K562 (cell line): ENCODE results near the gene KCTD21. TPM values are rescaled to one million over a fixed set of nuclear protein-coding genes. Genes with fewer than 3 reads are reported as not detected.

Experiments
- ATAC-seq: fragments of 200-7000 bp; cut with Tn5 transposase; 3 replicates; pipeline ENCODE4 v1.9.1; 2020; ENCODE audit warnings: moderate library complexity
- BruUV-seq: library from RNA; stranded (reverse); fragments of 400-500 nt; replicated peaks from 2 replicates; lab custom pipeline; 2021; lab: Mats Ljungman, UMichigan
- CTCF ChIA-PET: fragments of 300-600 bp; formaldehyde crosslinking; extraction: SDS; loops from one replicate; lab custom pipeline; 2021; ENCODE audit warnings: low intra/inter-chr PET ratio; lab: Yijun Ruan, JAX
- POLR2A ChIA-PET: fragments of 300-600, 350-650 bp; sonication (Branson Sonifier 250); formaldehyde crosslinking; extraction: SDS; loops from one replicate; lab custom pipeline; 2021; ENCODE audit warnings: antibody characterized with exemption, inconsistent platforms; lab: Yijun Ruan, JAX
- DNase-seq, 4 experiments: peaks; one replicate each; pipeline versions ENCODE4 v3.0.0 to v3.0.0-alpha.2; 2011 to 2018; ENCODE audit warnings: low spot score in 3 of 4, mixed read lengths in 3 of 4; ENCODE audit errors: extremely low read depth in 1 of 4
- FAIRE-seq: peaks from 2 replicates; lab custom pipeline; 2011; peaks lifted over from hg19 to GRCh38; lab: Jason Lieb, UNC
- H2AFZ ChIP-seq: 2 replicates; pipeline ENCODE4 v1.6.0; 2011; ENCODE audit warnings: low read depth, low read length, control low read depth, inconsistent platforms
- H3K27ac ChIP-seq: fragments of 200-600 bp; 3 replicates; pipeline ENCODE4 v1.8.0; 2011; ENCODE audit warnings: low read depth, mild to moderate bottlenecking, control low read depth, inconsistent platforms, low read length, moderate library complexity, mixed read lengths; ENCODE audit errors: extremely low read depth
- H3K27me3 ChIP-seq, 2 experiments: fragments of 300-600 bp in 1 of 2; 2 replicates in 1 of 2; 3 replicates in 1 of 2; pipeline versions ENCODE4 v1.6.0 to v1.8.0; 2011; ENCODE audit warnings: inconsistent platforms in 2 of 2, low read length in 2 of 2, mild to moderate bottlenecking in 1 of 2, mixed read lengths in 1 of 2, moderate library complexity in 1 of 2; ENCODE audit not compliant: control insufficient read depth in 2 of 2, insufficient read depth in 2 of 2
- H3K36me3 ChIP-seq: fragments of 300-600 bp; 3 replicates; pipeline ENCODE4 v1.8.0; 2011; ENCODE audit warnings: mild to moderate bottlenecking, low read length, inconsistent platforms; ENCODE audit not compliant: control insufficient read depth, insufficient read depth
- H3K4me1 ChIP-seq, 2 experiments: fragments of 200-600 bp in 1 of 2; replicated peaks in 1 of 2; 2 replicates in 1 of 2; 3 replicates in 1 of 2; pipeline versions ENCODE4 v1.5.1 to v1.8.0; 2011; ENCODE audit warnings: inconsistent platforms in 2 of 2, low read length in 2 of 2, mild to moderate bottlenecking in 1 of 2, mixed read lengths in 1 of 2, moderate library complexity in 1 of 2; ENCODE audit not compliant: control insufficient read depth in 2 of 2, insufficient read depth in 2 of 2
- H3K4me2 ChIP-seq: 2 replicates; pipeline ENCODE4 v1.6.1; 2011; ENCODE audit warnings: low read length, control low read depth, inconsistent platforms, mixed read lengths; ENCODE audit not compliant: insufficient read depth
- H3K4me3 ChIP-seq: fragments of 200-600 bp; sonication (generic), shearing (Covaris generic); 2 replicates; pipeline ENCODE4 v1.5.1; 2016; ENCODE audit warnings: control low read depth, inconsistent platforms
- H3K79me2 ChIP-seq: fragments of 200-600 bp; 3 replicates; pipeline ENCODE4 v1.8.0; 2011; ENCODE audit warnings: low read length, inconsistent platforms; ENCODE audit not compliant: control insufficient read depth, insufficient read depth
- H3K9ac ChIP-seq, 2 experiments: 2 replicates each; pipeline versions ENCODE4 v1.6.0 to v1.6.1; 2011; ENCODE audit warnings: low read depth in 2 of 2, low read length in 2 of 2, control low read depth in 1 of 2, inconsistent platforms in 1 of 2, mild to moderate bottlenecking in 1 of 2, mixed read lengths in 1 of 2; ENCODE audit not compliant: insufficient read depth in 1 of 2
- H3K9me1 ChIP-seq: one replicate; pipeline ENCODE4 v1.6.0; 2011; ENCODE audit warnings: inconsistent platforms, mild to moderate bottlenecking, low read length, moderate library complexity; ENCODE audit not compliant: control insufficient read depth, insufficient read depth
- H3K9me3 ChIP-seq: replicated peaks from 2 replicates; pipeline ENCODE4 v1.5.1; 2011; ENCODE audit warnings: low read depth, low read length, inconsistent platforms; ENCODE audit not compliant: control insufficient read depth, insufficient read depth
- H4K20me1 ChIP-seq: replicated peaks from 2 replicates; pipeline ENCODE4 v1.6.1; 2011; ENCODE audit warnings: low read length, inconsistent platforms, mixed read lengths; ENCODE audit not compliant: control insufficient read depth, insufficient read depth
- CTCF ChIP-seq, 3 experiments: IDR thresholded peaks in 2 of 3; conservative IDR thresholded peaks in 1 of 3; 2 replicates each; pipeline ENCODE4 v1.5.1; 2011 to 2012; ENCODE audit warnings: low read length in 3 of 3, mild to moderate bottlenecking in 3 of 3, control low read depth in 2 of 3, improper control_type of control experiment in 1 of 3, inconsistent platforms in 1 of 3, low read depth in 1 of 3, mixed read lengths in 1 of 3, moderate library complexity in 1 of 3; ENCODE audit not compliant: insufficient read depth in 2 of 3
- EGR1 ChIP-seq: fragments of 450-650 bp; conservative IDR thresholded peaks from 2 replicates; pipeline ENCODE4 v1.6.1; 2017; ENCODE audit warnings: mild to moderate bottlenecking
- NFIC ChIP-seq: fragments of 450-650 bp; IDR thresholded peaks from 2 replicates; pipeline ENCODE4 v1.6.1; 2017; ENCODE audit warnings: mild to moderate bottlenecking, inconsistent platforms
- WGBS: fragments of 100-300 bp; shearing (Covaris generic); methylation state at CpG from one replicate; pipeline ENCODE4 v1.1.6; 2016; ENCODE audit warnings: low coverage, mixed read lengths; ENCODE audit not compliant: insufficient coverage; ENCODE audit errors: missing lambda C conversion rate; 5-methylcytosine and 5-hydroxymethylcytosine counted together
- in situ Hi-C: fragments of 300-500 bp; cut with MboI; formaldehyde crosslinking; loops from 4 replicates; pipeline ENCODE4 v1.15.0; 2018; ENCODE audit warnings: inconsistent platforms, mixed read lengths
- intact Hi-C: fragments of 100-400 bp; cut with micrococcal nuclease; formaldehyde crosslinking; loops from 2 replicates; pipeline ENCODE4 v1.14.2; 2022
- polyA plus RNA-seq, 8 experiments: library from polyadenylated mRNA; depleted of rRNA in 4 of 8; stranded (reverse) in 5 of 8; unstranded in 3 of 8; fragments of >200 nt; fragmentation: Nextera tagmentation in 2 of 8; fragmentation: Illumina TruSeq in 1 of 8; extraction: Ambion mirVana in 2 of 8; extraction: Trizol in 1 of 8; gene quantifications; 2 replicates each; pipeline versions ENCODE4 v1.2.1 to v1.2.3, GENCODE V29; 2011 to 2014; ENCODE audit warnings: inconsistent platforms in 1 of 8, missing spikeins in 1 of 8
- total RNA-seq, 7 experiments: library from RNA; depleted of rRNA in 6 of 7; stranded (reverse); fragments of >200 nt in 6 of 7; fragmentation: Illumina TruSeq in 2 of 7; extraction: Trizol in 2 of 7; gene quantifications; 2 replicates each; pipeline versions ENCODE4 v1.2.1 to v1.2.3, GENCODE V29; 2011 to 2021; ENCODE audit warnings: low replicate concordance in 1 of 7

Gene KCTD21
- total and polyA plus RNA-seq, 9 of the 15 experiments (the other 6 are each of a cell fraction or from before 2014, with no cell fraction given) = 0.34 to 5.4 (median 1.9) TPM

DNA sequence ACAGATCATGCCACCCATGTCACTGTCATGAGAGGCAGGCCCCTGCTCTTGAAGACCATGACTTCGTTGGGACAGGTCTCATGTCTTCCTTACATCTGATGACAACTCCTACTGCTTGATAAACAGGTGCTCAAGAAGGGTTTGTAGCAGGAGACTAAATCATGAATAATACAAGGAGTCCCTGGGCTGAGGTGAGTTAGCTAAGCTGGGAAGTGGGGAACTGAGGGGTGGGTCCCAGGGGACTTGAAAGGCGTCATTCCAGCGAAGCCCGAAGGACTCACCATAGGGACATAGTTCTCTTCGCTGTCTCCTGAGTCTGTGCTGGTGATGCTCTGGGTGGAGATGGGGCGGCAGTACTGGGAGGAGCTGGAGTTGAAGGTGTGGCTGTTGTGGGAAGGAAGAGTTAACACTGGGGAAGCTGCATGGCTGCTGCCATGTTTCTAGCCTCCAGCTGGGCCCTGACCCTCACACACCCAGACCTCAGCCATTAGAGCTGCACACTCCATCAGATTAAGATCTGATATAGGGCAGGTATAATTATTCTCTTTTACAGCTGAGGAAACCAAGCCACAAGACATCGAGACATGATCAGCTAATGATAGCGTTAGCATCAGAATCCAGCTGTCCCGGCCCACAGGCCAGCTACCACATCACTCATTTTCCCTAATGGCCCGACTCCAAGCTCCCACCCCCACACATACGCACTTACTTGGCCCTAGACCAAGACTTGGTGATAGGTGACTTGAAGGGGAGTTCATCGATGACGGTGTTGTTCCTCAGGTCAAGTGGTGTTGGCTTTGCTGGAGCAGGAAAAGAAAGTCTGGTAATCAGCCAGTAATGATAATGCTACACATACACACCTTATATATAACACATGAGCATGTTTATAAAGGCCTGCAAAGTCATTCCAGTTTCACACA is 33.2 kb upstream of the KCTD21 start:
- Histone ChIP-seq H3K9ac (no peak overlapping the region), H3K9me1 (peaks cover 3% of the 10 kb centered on the region), H3K4me2 (no peak overlapping the region), H3K4me3 (no peak overlapping the region), H3K9me3 (no peaks in the 10 kb centered on the region), H3K4me1 (peaks cover 3 to 8% of the 10 kb centered on the region in 2 experiments; a peak in 3 of 5 replicates), H3K79me2 (no peaks in the 10 kb centered on the region), H4K20me1 (no peaks in the 10 kb centered on the region), H3K27ac (no peak overlapping the region), H3K27me3 (no peaks in the 10 kb centered on the region), H3K36me3 (peaks cover 92% of the 10 kb centered on the region; the same call in 2 of the 3 replicates), H2AFZ (no peak overlapping the region)
- DNase-seq (no peak), ATAC-seq (no peak), FAIRE-seq (peak; percentile 29)
- in situ Hi-C loops (loop anchor here (5.0 kb wide), 1 partner anchor 341 kb away; no protein-coding TSS in a partner anchor), intact Hi-C loops (no loop called here)
- ChIA-PET CTCF (no interaction called here), POLR2A (interaction anchor here (0.7 kb wide), 1 partner anchor 34 kb away, joined by 3 read pairs; no protein-coding TSS in a partner anchor)
- TF ChIP-seq CTCF (IDR thresholded peaks at IDR 0.05 in 2 of 3, conservative IDR thresholded peaks at IDR 0.05 in 1 of 3; ENCODE audit: insufficient read depth in 2 of 3, low read depth in 1 of 3, low read length in 3 of 3) (no peak), NFIC (peak; percentile 57), EGR1 (peak; percentile 20; the same call in 1 of the 2 replicates)
- 75% methylated on average over 13 of the region's 13 CpGs for WGBS
- BruUV-seq = no TSS peak
